GM12872 (cell line): ENCODE results near the gene CD320.

Experiments used
- CTCF ChIP-seq: IDR thresholded peaks from 3 replicates; pipeline ENCODE4 v1.5.1; 2011; ENCODE audit warnings: low read depth, mild to moderate bottlenecking, low read length, moderate library complexity; ENCODE audit not compliant: insufficient read depth

CD320 gene

GRCh38 chr19:8319807-8320520, 11.8 kb upstream of the CD320 start:
- TF ChIP-seq CTCF: no peak

GRCh38 chr19:8316351-8317125, 8.4 kb upstream of the CD320 start:
- TF ChIP-seq CTCF: no peak

- TF ChIP-seq CTCF: no peak
Measured at GRCh38 chr19:8311461-8312260, 3.5 kb upstream of the CD320 start.

GRCh38 chr19:8310342-8311055, 2.3 kb upstream of the CD320 start:
- no peak for TF ChIP-seq CTCF

GRCh38 chr19:8308891-8309291, 733 bp upstream of the CD320 start:
- TF ChIP-seq CTCF: no peak

- no peak for TF ChIP-seq CTCF
Measured at GRCh38 chr19:8307400-8307964, 676 bp downstream of the CD320 start.
